NT2/D1 (cell line): Measurements from ENCODE around the gene TMEM231.

Source experiments
- SUZ12 ChIP-seq: IDR thresholded peaks from 2 replicates; pipeline ENCODE4 v1.6.1; 2011; ENCODE audit not compliant: insufficient read length, insufficient read depth; ENCODE audit errors: extremely low read depth
- YY1 ChIP-seq: IDR thresholded peaks from 2 replicates; pipeline ENCODE4 v1.6.1; 2011; ENCODE audit not compliant: insufficient read length, insufficient read depth
- ZNF274 ChIP-seq: IDR thresholded peaks from 2 replicates; pipeline ENCODE4 v1.6.1; 2011; ENCODE audit warnings: mild to moderate bottlenecking, low read depth, low read length

GRCh38 chr16:75567911-75568310 is 11.9 kb upstream of the TMEM231 start:
- TF ChIP-seq YY1 = no peak
- TF ChIP-seq SUZ12 = no peak
- no peak for TF ChIP-seq ZNF274
